Esophagus muscularis mucosa (tissue), 4 donors: Measurements from ENCODE around the gene NR5A2.

Source experiments
- EP300 ChIP-seq: sonication (generic); formaldehyde crosslinking; IDR thresholded peaks from one replicate; pipeline ENCODE4 v1.6.1; 2017; ENCODE audit warnings: antibody characterized with exemption
- POLR2A ChIP-seq: fragments of 450-650 bp; IDR thresholded peaks from one replicate; pipeline ENCODE4 v1.6.1; 2017; ENCODE audit warnings: antibody characterized with exemption, moderate library complexity, mild to moderate bottlenecking, low read depth
- POLR2AphosphoS5 ChIP-seq, 2 donors: sonication (generic); formaldehyde crosslinking; IDR thresholded peaks; one replicate each; pipeline ENCODE4 v1.6.1; 2017; ENCODE audit warnings: antibody characterized with exemption in 2 of 2
- TF ChIP-seq, protein P1 (sequence below), 3 experiments: fragments of 200-600 bp in 2 of 3; fragments of 450-650 bp in 1 of 3; sonication (generic) in 2 of 3; IDR thresholded peaks; one replicate each; pipeline ENCODE4 v1.5.1; 2017 to 2019; ENCODE audit warnings: antibody characterized with exemption in 3 of 3, mild to moderate bottlenecking in 2 of 3, moderate library complexity in 1 of 3

DNA sequence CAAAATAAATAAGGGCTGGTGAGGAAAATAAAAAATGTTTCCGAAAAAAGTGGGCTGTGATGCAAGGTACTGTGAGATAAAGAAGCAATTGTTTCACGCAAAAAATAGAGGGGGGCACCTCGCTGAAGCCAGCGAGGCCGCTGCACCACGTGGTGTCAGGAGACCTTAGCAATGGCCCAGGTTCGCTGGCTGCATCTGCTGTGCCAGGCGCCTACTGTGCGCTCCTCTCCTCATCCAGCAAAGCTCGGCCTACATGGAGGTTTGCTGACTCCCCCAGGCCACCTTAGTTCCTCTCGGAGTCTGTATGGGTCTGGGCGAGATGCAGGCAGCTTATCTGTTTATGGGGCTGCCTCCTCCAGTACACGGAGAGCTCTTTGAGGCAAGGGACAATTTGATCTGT is 119.6 kb downstream of the NR5A2 start:
- TF ChIP-seq, protein P1, sequence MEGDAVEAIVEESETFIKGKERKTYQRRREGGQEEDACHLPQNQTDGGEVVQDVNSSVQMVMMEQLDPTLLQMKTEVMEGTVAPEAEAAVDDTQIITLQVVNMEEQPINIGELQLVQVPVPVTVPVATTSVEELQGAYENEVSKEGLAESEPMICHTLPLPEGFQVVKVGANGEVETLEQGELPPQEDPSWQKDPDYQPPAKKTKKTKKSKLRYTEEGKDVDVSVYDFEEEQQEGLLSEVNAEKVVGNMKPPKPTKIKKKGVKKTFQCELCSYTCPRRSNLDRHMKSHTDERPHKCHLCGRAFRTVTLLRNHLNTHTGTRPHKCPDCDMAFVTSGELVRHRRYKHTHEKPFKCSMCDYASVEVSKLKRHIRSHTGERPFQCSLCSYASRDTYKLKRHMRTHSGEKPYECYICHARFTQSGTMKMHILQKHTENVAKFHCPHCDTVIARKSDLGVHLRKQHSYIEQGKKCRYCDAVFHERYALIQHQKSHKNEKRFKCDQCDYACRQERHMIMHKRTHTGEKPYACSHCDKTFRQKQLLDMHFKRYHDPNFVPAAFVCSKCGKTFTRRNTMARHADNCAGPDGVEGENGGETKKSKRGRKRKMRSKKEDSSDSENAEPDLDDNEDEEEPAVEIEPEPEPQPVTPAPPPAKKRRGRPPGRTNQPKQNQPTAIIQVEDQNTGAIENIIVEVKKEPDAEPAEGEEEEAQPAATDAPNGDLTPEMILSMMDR (IDR thresholded peaks at IDR 0.05): no peak
- TF ChIP-seq POLR2A (no peak), POLR2AphosphoS5 (IDR thresholded peaks at IDR 0.05) (no peak), EP300 (no peak)
